A549 (cell line): ENCODE measurements around the gene DPP10. TPM values are rescaled to one million over a fixed set of nuclear protein-coding genes. Genes with fewer than 3 reads are reported as not detected.

Experiments
- ATAC-seq, 2 experiments: fragments of 200-7000 bp in 1 of 2; fragments of >200 bp in 1 of 2; cut with Nextera tagmentation in 1 of 2; cut with Tn5 transposase in 1 of 2; 3 replicates each; pipeline versions ENCODE4 v1.8.0 to v1.9.1; 2018 to 2020; ENCODE audit warnings: mild to moderate bottlenecking in 1 of 2, moderate library complexity in 1 of 2
- CTCF ChIA-PET: fragments of 300-600 bp; sonication (Branson Sonifier 250); formaldehyde crosslinking; extraction: SDS; loops from one replicate; lab custom pipeline; 2021; ENCODE audit warnings: antibody characterized with exemption, inconsistent platforms; lab: Yijun Ruan, JAX
- POLR2A ChIA-PET: fragments of 350-600 bp; formaldehyde crosslinking; extraction: SDS; loops from one replicate; lab custom pipeline; 2021; ENCODE audit warnings: antibody characterized with exemption, inconsistent platforms; lab: Yijun Ruan, JAX
- DNase-seq, 2 experiments: peaks; one replicate each; pipeline versions ENCODE4 v3.0.0 to v3.0.0-alpha.2; 2011 to 2016; ENCODE audit warnings: low read depth in 1 of 2, low spot score in 1 of 2
- FAIRE-seq: peaks from 2 replicates; lab custom pipeline; 2011; peaks lifted over from hg19 to GRCh38; lab: Jason Lieb, UNC
- H3K27ac ChIP-seq, 2 experiments: fragments of >200 bp; sonication (Bioruptor Twin); formaldehyde crosslinking; 3 replicates each; pipeline ENCODE4 v1.5.1; 2016 to 2017
- H3K4me1 ChIP-seq: fragments of >200 bp; sonication (Bioruptor Twin); formaldehyde crosslinking; 3 replicates; pipeline ENCODE4 v1.6.1; 2016
- H3K4me2 ChIP-seq: fragments of >200 bp; sonication (Bioruptor Twin); formaldehyde crosslinking; 3 replicates; pipeline ENCODE4 v1.6.1; 2016
- H3K4me3 ChIP-seq: fragments of >200 bp; sonication (Bioruptor Twin); formaldehyde crosslinking; 3 replicates; pipeline ENCODE4 v1.5.1; 2016
- H3K9me3 ChIP-seq: fragments of >200 bp; sonication (Bioruptor Twin); formaldehyde crosslinking; 3 replicates; pipeline ENCODE4 v1.6.1; 2016
- CBX2 ChIP-seq: fragments of 200-600 bp; sonication (generic); IDR thresholded peaks from 2 replicates; pipeline ENCODE4 v1.6.1; 2016; ENCODE audit warnings: low read depth, mild to moderate bottlenecking, borderline replicate concordance
- CBX8 ChIP-seq: fragments of 200-600 bp; sonication (generic); IDR thresholded peaks from 2 replicates; pipeline ENCODE4 v1.6.1; 2016
- CHD2 ChIP-seq: fragments of 150-350 bp; IDR thresholded peaks from 2 replicates; pipeline ENCODE4 v1.6.1; 2014; ENCODE audit warnings: low read length; ENCODE audit not compliant: partially characterized antibody
- EHMT2 ChIP-seq: fragments of 200-600 bp; sonication (generic); IDR thresholded peaks from 2 replicates; pipeline ENCODE4 v1.6.1; 2016; ENCODE audit warnings: antibody characterized with exemption, low read depth, mild to moderate bottlenecking, moderate library complexity
- ESRRA ChIP-seq: fragments of 150-350 bp; IDR thresholded peaks from 2 replicates; pipeline ENCODE4 v1.6.1; 2014; ENCODE audit warnings: mild to moderate bottlenecking, low read length, borderline replicate concordance
- FOXS1 ChIP-seq: fragments of 250-450 bp; sonication (Bioruptor Pico); IDR thresholded peaks from 2 replicates; pipeline ENCODE4 v1.5.0; 2020; ENCODE audit warnings: mild to moderate bottlenecking, moderate library complexity
- GATA3 ChIP-seq: IDR thresholded peaks from 2 replicates; pipeline ENCODE4 v1.6.1; 2012; ENCODE audit warnings: borderline replicate concordance
- HMGXB4 ChIP-seq: fragments of 250-450 bp; sonication (Bioruptor Pico); IDR thresholded peaks from 2 replicates; pipeline ENCODE4 v1.5.0; 2021; ENCODE audit warnings: mild to moderate bottlenecking, moderate library complexity, borderline replicate concordance
- HOXB13 ChIP-seq: fragments of 250-450 bp; sonication (Bioruptor Pico); IDR thresholded peaks from 2 replicates; pipeline ENCODE4 v1.5.0; 2020; ENCODE audit warnings: low read depth, mild to moderate bottlenecking, moderate library complexity
- HOXB5 ChIP-seq: fragments of 250-450 bp; sonication (Bioruptor Pico); IDR thresholded peaks from 2 replicates; pipeline ENCODE4 v1.5.0; 2020; ENCODE audit warnings: mild to moderate bottlenecking, moderate library complexity
- JUNB ChIP-seq: fragments of >200 bp; sonication (Bioruptor Twin); formaldehyde crosslinking; IDR thresholded peaks from 2 replicates; pipeline ENCODE4 v1.6.1; 2016
- KDM1A ChIP-seq: fragments of 200-600 bp; sonication (generic); IDR thresholded peaks from 2 replicates; pipeline ENCODE4 v1.6.1; 2016; ENCODE audit warnings: low read depth, mild to moderate bottlenecking
- MAFK ChIP-seq: fragments of 450-650 bp; IDR thresholded peaks from 2 replicates; pipeline ENCODE4 v1.6.1; 2014; ENCODE audit not compliant: partially characterized antibody
- MAX ChIP-seq: IDR thresholded peaks from 2 replicates; pipeline ENCODE4 v1.6.1; 2012
- MYC ChIP-seq: IDR thresholded peaks from 2 replicates; pipeline ENCODE4 v1.6.1; 2012; ENCODE audit warnings: mild to moderate bottlenecking, inconsistent platforms, low read length, improper control_type of control experiment, borderline replicate concordance
- NFE2L2 ChIP-seq: fragments of 150-350 bp; conservative IDR thresholded peaks from 2 replicates; pipeline ENCODE4 v1.6.1; 2014; ENCODE audit warnings: low read length
- NPAS2 ChIP-seq: fragments of 250-450 bp; sonication (Bioruptor Pico); IDR thresholded peaks from 2 replicates; pipeline ENCODE4 v1.8.0; 2022; ENCODE audit warnings: mild to moderate bottlenecking, moderate library complexity, borderline replicate concordance
- PBX3 ChIP-seq: IDR thresholded peaks from 2 replicates; pipeline ENCODE4 v1.6.1; 2012
- PHF8 ChIP-seq: fragments of 200-600 bp; sonication (generic); IDR thresholded peaks from 2 replicates; pipeline ENCODE4 v1.6.1; 2016; ENCODE audit warnings: low read depth, mild to moderate bottlenecking, antibody characterized with exemption, moderate library complexity, borderline replicate concordance
- RAD21 ChIP-seq, 2 experiments: fragments of >200 bp in 1 of 2; sonication (Bioruptor Twin) in 1 of 2; formaldehyde crosslinking in 1 of 2; IDR thresholded peaks in 1 of 2; conservative IDR thresholded peaks in 1 of 2; 2 replicates in 1 of 2; 3 replicates in 1 of 2; pipeline ENCODE4 v1.6.1; 2012 to 2018; ENCODE audit warnings: inconsistent platforms in 1 of 2
- RARB ChIP-seq: fragments of 250-450 bp; sonication (Bioruptor Pico); IDR thresholded peaks from 2 replicates; pipeline ENCODE4 v1.8.0; 2021; ENCODE audit warnings: mild to moderate bottlenecking, moderate library complexity
- REST ChIP-seq: fragments of 200-600 bp; sonication (generic); IDR thresholded peaks from 2 replicates; pipeline ENCODE4 v1.6.1; 2016; ENCODE audit warnings: antibody characterized with exemption, mild to moderate bottlenecking, moderate library complexity
- RFX5 ChIP-seq: fragments of 450-650 bp; IDR thresholded peaks from 2 replicates; pipeline ENCODE4 v1.7.1; 2014; ENCODE audit warnings: antibody characterized with exemption, mild to moderate bottlenecking, moderate library complexity
- TFCP2L1 ChIP-seq: fragments of 250-450 bp; sonication (Bioruptor Pico); IDR thresholded peaks from 2 replicates; pipeline ENCODE4 v1.5.0; 2021; ENCODE audit warnings: mild to moderate bottlenecking
- ZSCAN20 ChIP-seq: fragments of 250-450 bp; sonication (Bioruptor Pico); IDR thresholded peaks from 2 replicates; pipeline ENCODE4 v1.8.0; 2022; ENCODE audit warnings: mild to moderate bottlenecking, moderate library complexity
- WGBS: methylation state at CpG from one replicate; pipeline ENCODE4 v1.1.6; 2017; ENCODE audit errors: missing lambda C conversion rate; 5-methylcytosine and 5-hydroxymethylcytosine counted together
- polyA plus RNA-seq, 4 experiments: library from polyadenylated mRNA; depleted of rRNA in 3 of 4; stranded (reverse); fragments of >200 nt; fragmentation: RNase III in 1 of 4; extraction: RNeasy Plus Mini Kit Qiagen cat#74134 plus additional on column Dnase treatment in 1 of 4; gene quantifications; 2 replicates in 3 of 4; 3 replicates in 1 of 4; pipeline ENCODE4 v1.2.3, GENCODE V29; 2011 to 2017

DPP10 gene
- polyA plus RNA-seq, 2 of the 4 experiments (the other 2 are of a cell fraction), result not detected

- Histone ChIP-seq H3K4me2 (no peak overlapping the region), H3K9me3 (no peaks in the 10 kb centered on the region), H3K4me3 (no peak overlapping the region), H3K27ac (no peak overlapping the region), H3K4me1 (no peaks in the 10 kb centered on the region)
- CTCF ChIA-PET, result no interaction called here
- POLR2A ChIA-PET, result no interaction called here
- DNase-seq (no peak), ATAC-seq (no peak), FAIRE-seq (no peak)
- TF ChIP-seq CBX2 (no peak), KDM1A (no peak), MAFK (no peak), TFCP2L1 (CRISPR knock-in tag) (no peak)
- TF ChIP-seq, all 56 proteins: peak for 0
Measured at GRCh38 chr2:115529627-115530026, 1087.2 kb downstream of the DPP10 start.

- POLR2A ChIA-PET, result no interaction called here
- CTCF ChIA-PET, result no interaction called here
- no peaks in the 10 kb centered on the region for H3K9me3 ChIP-seq
- DNase-seq (no peak), FAIRE-seq (no peak)
- H3K4me3 ChIP-seq, result no peak overlapping the region
- H3K27ac ChIP-seq, result no peak overlapping the region
- no peaks in the 10 kb centered on the region for H3K4me1 ChIP-seq
- WGBS, result 2% methylated on average over 4 of the region's 4 CpGs
- H3K4me2 ChIP-seq, result no peak overlapping the region
- TF ChIP-seq ZSCAN20 (CRISPR knock-in tag) (no peak), RARB (no peak), CHD2 (no peak), KDM1A (no peak), CBX2 (no peak), RAD21 (conservative IDR thresholded peaks at IDR 0.05 in 1 of 2, IDR thresholded peaks at IDR 0.05 in 1 of 2) (no peak), FOXS1 (CRISPR knock-in tag) (no peak), NPAS2 (CRISPR knock-in tag) (no peak), CBX8 (no peak), PBX3 (no peak), HOXB13 (no peak)
- TF ChIP-seq, all 56 proteins: peak for 0
- ATAC-seq, result no peak
Measured at GRCh38 chr2:115533081-115533480, 1090.6 kb downstream of the DPP10 start.

DNA sequence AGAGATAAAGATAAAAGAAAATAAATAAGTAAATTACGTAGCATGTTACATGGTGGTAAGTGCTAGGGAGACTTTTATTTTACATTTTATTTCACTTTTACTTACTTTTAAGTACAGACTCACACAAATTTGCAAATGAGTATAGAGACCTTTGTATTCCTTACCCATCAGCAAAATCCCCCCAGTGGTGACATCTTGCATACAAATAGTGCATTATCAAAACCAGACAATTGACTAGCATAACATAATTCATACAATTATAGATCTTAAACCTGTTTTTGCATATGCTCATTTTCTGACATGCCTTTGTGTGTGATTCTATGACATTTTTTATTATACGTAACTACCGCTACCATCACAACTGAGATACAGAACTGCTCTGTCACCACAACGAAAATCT lies 1099.4 kb downstream of the DPP10 start:
- ATAC-seq (no peak), FAIRE-seq (no peak), DNase-seq (no peak)
- no peak overlapping the region for H3K4me3 ChIP-seq
- 21% methylated on average over 4 of the region's 4 CpGs for WGBS
- ChIA-PET CTCF (no interaction called here), POLR2A (no interaction called here)
- TF ChIP-seq ESRRA (no peak), HOXB5 (CRISPR knock-in tag) (no peak), MAX (no peak), REST (no peak), JUNB (no peak), GATA3 (no peak), HMGXB4 (CRISPR knock-in tag) (no peak), PHF8 (no peak), RFX5 (no peak), KDM1A (no peak), EHMT2 (no peak), MYC (no peak), CBX8 (no peak), ZSCAN20 (CRISPR knock-in tag) (no peak), FOXS1 (CRISPR knock-in tag) (no peak), NFE2L2 (no peak)
- TF ChIP-seq, all 56 proteins: peak for 0
- Histone ChIP-seq H3K4me2 (no peak overlapping the region), H3K9me3 (no peaks in the 10 kb centered on the region), H3K4me1 (no peaks in the 10 kb centered on the region), H3K27ac (no peak overlapping the region)
